Amniotic stem cell (primary cell): ENCODE data around the gene RASGRP4.
"Not testable (repeated sequence)": the region's sequence is repeated elsewhere in the genome, so short reads cannot be mapped to it uniquely, and the experiment has no call there.

Source experiments
- DNase-seq: peaks from one replicate; lab custom pipeline; 2025; lab: John Stamatoyannopoulos, UW

RASGRP4 gene

GRCh38 chr19:38448225-38448624 lies 22.2 kb upstream of the RASGRP4 start:
- no peak for DNase-seq

- no peak for DNase-seq
Observed at GRCh38 chr19:38445362-38445761, 19.3 kb upstream of the RASGRP4 start.

DNA sequence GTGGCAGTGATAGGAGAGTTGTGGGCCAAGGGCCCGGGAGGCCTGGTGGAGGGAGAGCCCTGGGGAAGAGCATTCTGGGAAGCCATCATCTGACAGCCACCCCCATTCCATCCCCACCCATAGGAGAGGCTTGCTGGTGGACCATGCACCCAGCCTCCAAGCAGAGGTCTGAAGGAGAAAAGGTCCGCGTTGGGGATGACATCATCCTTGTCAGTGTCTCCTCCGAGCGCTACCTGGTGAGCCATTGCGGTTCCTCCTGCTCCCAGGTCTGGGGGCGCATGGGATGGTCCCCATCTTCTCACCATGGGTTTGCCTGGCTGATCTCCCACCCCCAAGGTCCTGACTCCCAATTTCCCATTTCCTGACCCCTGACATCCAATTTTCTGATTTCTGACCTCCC lies 18.0 kb upstream of the RASGRP4 start:
- DNase-seq: no peak

DNA sequence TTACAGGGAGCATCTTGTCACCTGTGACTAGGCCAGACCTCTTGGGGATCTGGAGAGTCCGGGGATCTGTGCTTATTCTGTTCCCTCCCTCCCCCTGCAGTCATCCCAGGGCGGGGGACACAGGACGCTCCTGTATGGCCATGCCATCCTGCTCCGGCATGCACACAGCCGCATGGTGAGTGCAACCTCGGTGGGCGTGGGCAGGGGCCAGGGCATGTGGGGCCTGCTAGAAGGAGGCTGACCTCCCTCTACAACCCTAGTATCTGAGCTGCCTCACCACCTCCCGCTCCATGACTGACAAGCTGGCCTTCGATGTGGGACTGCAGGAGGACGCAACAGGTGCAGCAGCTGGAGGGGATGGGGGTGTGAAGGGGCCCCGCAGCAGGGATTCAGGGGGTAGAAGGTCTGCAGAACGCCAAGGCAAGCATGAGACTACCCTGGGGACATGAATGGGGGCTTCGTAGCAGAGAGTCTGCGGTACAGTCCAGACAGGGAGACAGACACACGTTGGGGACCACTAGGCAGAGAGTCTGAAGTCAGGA lies 17.5 kb upstream of the RASGRP4 start:
- DNase-seq: no peak

- no peak for DNase-seq
Observed at GRCh38 chr19:38442736-38443135, 16.7 kb upstream of the RASGRP4 start.

DNA sequence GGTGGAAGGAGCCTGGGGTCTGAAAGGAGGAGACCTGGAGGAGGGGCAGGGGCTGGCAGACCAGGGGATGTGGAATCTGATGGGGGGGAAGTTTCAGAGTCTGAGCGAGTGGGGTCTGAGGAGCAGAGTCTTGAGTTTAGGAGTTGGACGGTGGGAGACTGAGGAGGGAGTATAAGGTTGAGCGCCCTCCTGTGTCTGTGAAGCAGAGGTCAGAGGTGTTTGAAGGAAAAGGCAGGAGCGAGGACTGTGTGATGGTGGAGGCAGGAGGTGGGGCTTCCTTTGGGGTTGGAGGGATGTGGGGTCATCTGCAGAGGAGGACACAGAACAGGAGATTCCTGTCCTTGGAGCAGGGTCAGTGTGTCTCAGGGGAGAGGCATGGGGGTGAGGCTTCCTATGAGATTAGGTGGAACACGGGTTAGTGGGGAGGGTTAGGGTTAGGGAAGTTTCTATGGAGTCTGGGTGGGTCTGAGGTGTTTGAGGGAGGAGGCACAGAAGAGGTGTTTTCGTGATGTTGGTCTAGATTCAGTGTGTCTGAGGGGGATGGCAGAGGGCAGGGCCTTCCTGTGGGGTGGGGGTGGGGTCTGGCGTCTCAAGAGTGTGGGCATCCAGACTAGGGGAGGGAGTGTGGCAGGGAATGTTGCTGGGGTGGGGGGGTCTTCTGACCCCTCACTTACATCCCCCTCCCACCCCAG lies 15.8 kb upstream of the RASGRP4 start:
- no peak for DNase-seq

DNA sequence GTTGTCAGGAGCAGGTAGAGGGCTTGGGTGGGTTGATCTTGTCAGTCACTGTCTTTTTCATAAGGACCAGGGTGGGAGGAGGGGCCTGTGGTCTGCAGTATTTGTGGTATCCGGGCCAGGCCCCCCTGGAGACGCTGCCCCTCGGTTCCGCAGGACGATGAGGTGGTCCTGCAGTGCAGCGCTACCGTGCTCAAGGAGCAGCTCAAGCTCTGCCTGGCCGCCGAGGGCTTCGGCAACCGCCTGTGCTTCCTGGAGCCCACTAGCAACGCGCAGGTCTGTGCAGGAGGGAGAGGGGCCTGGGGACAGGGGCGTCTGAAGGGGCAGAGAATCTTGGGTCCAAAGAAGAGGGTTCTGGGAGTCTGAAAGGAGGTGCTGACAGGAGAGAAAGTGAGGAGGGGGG lies 14.6 kb upstream of the RASGRP4 start:
- no peak for DNase-seq

DNA sequence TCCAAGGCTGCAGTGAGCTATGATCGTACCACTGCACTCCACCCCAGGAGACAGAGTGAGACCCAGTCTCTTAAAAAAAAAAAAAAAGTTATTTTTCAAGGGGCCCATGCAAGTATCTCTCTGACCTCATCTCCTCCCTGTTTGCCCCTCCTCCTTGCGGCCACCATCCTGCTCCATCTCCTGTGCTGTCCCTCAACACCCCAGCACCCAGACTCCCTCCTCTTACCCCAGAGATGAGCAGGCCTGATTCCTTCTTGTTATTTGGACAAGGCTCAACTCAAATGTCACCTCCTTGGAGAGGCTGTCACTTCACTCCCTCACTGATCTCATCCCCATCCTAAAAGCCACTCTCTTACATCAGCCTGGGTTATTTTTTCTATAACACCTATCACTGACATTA lies 11.9 kb upstream of the RASGRP4 start:
- DNase-seq: no peak

- DNase-seq: no peak
Observed at GRCh38 chr19:38437295-38437694, 11.3 kb upstream of the RASGRP4 start.

GRCh38 chr19:38434549-38435051 lies 8.6 kb upstream of the RASGRP4 start:
- no peak for DNase-seq

DNA sequence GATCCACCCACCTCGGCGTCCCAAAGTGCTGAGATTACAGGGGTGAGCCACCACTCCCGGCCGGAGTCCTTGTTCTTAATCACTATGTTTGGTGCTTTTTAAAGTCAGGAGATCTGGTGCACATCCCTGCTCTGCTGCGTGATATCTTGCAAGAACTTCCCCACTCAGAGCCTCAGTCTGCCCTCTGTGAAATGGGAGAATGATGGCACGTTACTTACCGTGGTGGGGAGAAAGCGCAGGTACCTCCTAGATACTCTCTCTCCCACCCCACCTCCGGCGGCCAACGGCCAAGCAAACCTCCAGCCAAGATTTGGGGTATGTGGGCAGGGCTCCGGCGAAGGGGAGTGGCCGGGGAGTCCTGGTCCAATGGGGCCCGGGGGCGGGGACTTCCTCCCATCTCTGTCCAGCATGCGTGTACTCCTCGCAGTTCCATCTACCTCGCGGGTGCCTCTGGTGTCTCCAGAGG lies 7.3 kb upstream of the RASGRP4 start, which contains the start of gene RYR1:
Gene RYR1 (plus strand): TSS at position 424 of the 466 bp plus-strand sequence. CDS start 139 bp downstream, outside the sequence.
- DNase-seq: no peak

DNA sequence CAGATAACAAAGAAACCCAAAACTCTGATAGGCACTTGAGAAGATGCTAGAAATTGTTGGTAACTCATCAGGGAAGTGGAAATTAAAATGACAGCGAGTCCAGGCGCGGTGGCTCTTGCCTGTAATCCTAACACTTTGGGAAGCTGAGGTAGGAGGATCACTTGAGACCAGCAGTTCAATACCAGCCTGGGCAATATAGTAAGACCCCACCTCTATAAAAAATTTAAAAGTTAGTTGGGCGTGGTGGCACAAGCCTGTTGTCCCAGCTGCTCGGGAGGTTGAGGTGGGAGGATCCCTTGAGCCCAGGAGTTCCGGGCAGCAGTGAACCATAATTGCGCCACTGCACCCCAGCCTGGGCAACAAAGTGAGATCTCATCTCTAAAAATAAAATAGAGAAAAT lies 4.9 kb upstream of the RASGRP4 start:
- no peak for DNase-seq

GRCh38 chr19:38429811-38430156 lies 3.8 kb upstream of the RASGRP4 start:
- no peak for DNase-seq

DNA sequence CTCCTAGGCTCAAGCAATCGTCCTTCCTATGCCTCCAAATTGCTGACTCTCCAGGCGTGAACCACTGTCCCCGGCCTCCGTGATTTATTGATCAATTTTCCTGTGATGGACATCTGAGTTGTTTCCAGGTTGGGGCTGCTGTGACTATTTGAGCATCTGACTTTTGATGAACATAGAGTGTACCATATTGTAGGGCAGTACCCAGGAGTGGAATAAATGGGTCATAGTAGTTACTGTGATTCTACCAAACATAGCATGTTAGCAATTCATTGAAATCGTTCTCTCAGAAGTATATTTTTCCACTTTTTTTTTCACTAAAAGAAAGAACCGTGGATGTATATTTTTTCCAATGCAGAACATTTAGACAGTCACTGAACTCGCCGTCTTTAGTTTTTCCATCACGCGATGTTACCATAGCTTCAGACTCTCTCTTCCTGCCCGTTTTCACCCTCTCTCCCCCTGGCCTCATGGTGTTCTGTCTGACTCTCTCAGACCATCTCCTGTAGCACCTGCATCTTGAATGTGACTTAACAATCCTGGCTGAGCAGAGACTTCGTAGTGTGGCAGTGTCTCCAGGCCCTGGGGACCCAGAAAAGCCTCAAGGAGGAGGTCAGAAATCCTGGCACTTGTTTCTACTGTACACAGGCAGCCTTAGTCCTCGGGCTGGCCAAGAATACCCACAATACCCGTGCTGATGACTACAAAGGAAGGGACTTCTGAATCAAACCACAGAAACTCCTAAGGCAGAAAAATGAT lies 3.2 kb upstream of the RASGRP4 start:
- no peak for DNase-seq

GRCh38 chr19:38427035-38427677 lies 1.1 kb upstream of the RASGRP4 start:
- not testable (repeated sequence) for DNase-seq

DNA sequence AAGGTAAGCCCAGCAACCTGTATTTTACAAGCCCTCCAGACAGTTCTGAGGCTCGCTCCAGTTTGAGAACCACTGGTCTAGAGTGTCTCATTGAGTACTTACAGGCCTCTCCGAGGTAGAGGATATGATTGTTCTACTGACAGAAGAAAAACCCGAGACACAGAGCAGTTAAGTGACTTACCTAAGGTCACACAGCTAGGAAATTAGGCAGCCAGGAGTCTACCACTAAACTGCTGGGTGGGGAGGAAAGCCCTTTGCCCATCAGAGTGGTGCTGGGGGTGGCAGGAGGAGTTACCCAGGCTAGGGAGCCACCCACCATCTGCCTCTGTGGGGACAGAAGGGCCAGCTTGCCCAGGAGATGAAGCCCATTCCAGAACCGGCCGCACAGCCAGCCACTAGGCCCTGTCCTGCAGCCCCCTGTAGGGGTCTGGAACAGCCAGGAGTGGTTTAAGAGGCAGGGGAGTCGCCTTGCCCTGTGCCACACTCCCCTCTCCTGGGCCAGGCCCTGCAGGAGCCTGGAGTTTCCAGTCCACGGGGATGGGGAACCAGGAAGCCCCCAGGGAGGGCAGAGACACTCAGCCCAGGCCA lies 703 bp downstream of the RASGRP4 start:
- no peak for DNase-seq

DNA sequence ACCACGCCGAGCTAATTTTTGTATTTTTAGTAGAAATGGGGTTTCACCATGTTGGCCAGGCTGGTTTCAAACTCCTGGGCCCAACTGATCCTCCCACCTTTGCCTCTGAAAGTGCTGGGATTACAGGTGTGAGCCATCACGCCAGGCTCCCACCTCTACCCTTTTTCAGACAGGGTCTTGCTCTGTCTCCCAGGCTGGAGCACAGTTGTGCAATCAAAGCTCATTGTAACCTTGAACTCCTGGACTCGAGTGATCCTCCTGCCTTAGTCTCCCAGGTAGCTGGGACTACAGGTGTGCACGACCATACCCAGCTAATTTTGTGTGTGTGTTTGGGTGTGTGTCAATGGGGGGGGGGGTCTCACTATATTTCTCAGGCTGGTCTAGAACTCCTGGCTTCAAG lies 1.7 kb downstream of the RASGRP4 start:
- no peak for DNase-seq

GRCh38 chr19:38422438-38422837 lies 3.6 kb downstream of the RASGRP4 start:
- no peak for DNase-seq

DNA sequence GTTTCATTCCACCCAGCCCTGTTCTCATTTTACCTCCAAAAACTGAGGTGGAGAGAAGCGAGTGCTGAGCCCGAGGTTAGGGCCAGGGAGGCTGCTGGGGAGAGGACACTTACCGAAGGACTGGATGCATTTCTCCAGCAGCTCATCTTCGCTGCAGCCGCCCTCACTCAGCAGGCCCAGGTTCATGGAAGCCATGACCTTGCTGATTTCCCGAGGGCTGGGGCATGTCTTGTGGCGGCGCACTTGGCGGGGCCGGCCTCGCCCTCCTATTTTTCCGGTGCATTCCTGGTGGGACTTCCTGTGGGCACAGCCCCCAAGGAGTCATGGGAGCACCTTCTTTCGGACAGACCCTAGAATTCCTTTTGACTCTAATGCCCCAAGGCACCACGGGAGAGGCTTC lies 4.2 kb downstream of the RASGRP4 start:
- DNase-seq: no peak

- no peak for DNase-seq
Observed at GRCh38 chr19:38420935-38421334, 5.1 kb downstream of the RASGRP4 start.

DNA sequence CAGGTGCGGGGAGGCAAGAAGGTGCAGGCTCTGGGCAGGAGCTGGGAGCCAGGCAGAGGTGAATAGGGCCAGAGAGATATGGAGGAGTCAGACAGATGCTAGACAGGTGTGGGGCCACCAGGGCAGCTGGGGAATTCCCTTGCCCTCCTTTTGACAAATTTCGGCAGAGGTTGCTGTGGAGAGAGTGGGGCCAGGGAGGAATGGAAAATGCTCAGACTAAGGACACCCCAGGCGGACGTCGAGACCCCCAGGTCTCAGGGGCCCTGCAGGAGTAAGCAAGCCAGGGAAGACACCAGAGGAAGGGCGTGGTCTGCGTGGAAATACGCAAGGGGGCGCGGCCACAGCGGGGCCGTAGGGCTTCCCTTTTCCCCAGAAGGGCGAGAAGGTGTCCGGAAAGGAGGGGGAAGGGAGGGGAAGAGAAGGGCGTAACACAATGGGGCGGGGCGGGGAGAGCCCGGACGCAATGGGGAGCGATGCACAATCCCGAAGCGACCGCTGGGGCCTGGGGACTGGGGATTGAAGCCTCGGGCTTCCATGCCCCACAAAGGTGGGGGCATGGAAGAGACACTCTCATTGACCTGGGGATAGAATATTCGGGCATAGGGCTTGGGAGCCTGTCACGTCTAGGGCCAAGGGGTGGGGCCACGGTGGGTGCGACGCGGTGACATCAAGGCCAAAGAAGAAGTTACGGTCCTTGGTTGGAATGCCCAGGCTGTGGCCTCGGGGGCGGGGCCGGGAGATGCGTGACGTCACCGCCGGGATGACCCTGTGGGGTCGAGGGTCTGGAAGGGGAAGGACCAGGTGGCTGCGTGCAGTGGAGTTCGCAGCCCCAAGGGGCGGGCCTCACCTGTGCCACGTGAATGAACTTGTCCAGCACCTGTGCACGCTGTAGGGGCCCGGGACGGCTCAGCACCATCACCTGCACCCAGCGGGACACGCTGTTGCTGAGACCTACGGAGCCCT lies 8.2 kb downstream of the RASGRP4 start:
- DNase-seq: no peak
